Muscle of back (tissue), 11 donors: ENCODE data around the gene ETV1. TPM values are rescaled to one million over a fixed set of nuclear protein-coding genes. Genes with fewer than 3 reads are reported as not detected.
A peak's percentile ranks its signal among the peaks of the same experiment; 100 is the strongest.

Experiments
- DNase-seq, 3 donors: peaks; one replicate each; pipeline versions ENCODE4 v3.0.0 to v3.0.0-alpha.2; 2013
- polyA plus RNA-seq, 10 donors: library from polyadenylated mRNA; unstranded; fragments of 120-200 nt; gene quantifications; one replicate each; pipeline ENCODE4 v1.2.1, GENCODE V29; 2013; ENCODE audit not compliant: insufficient read length in 10 of 10

ETV1 gene
- polyA plus RNA-seq, 10 donors: 9.6 to 21.9 (median 15.3) TPM

- DNase-seq: peak in 2 of 3 donors; percentile 24 to 64
Measured at GRCh38 chr7:13988065-13988464, 1.4 kb downstream of the ETV1 start.

GRCh38 chr7:13987395-13987794 lies 2.1 kb downstream of the ETV1 start:
- DNase-seq: no peak

GRCh38 chr7:13986208-13986607 lies 3.3 kb downstream of the ETV1 start:
- peak in 1 of 3 donors; percentile 15 for DNase-seq

GRCh38 chr7:13984831-13985685 lies 4.4 kb downstream of the ETV1 start:
- DNase-seq: peak in 1 of 3 donors; percentile 13

- peak in 1 of 3 donors; percentile 7 for DNase-seq
Measured at GRCh38 chr7:13984061-13984460, 5.4 kb downstream of the ETV1 start.

- DNase-seq: peak in 1 of 3 donors; percentile 7
Measured at GRCh38 chr7:13982940-13983677, 6.4 kb downstream of the ETV1 start.

GRCh38 chr7:13981070-13981469 lies 8.4 kb downstream of the ETV1 start:
- peak; percentile 88 to 94 (median 92) for DNase-seq

- DNase-seq: no peak
Measured at GRCh38 chr7:13980474-13980873, 9.0 kb downstream of the ETV1 start.

GRCh38 chr7:13979671-13980435 lies 9.6 kb downstream of the ETV1 start:
- peak; percentile 42 to 85 (median 66) for DNase-seq

GRCh38 chr7:13976594-13976993 lies 12.9 kb downstream of the ETV1 start:
- no peak for DNase-seq

GRCh38 chr7:13965077-13965476 lies 24.4 kb downstream of the ETV1 start:
- DNase-seq: no peak

GRCh38 chr7:13963925-13964324 lies 25.5 kb downstream of the ETV1 start:
- DNase-seq: no peak

GRCh38 chr7:13955494-13955893 lies 34.0 kb downstream of the ETV1 start:
- peak in 1 of 3 donors; percentile 16 for DNase-seq

- DNase-seq: no peak
Measured at GRCh38 chr7:13953368-13953767, 36.1 kb downstream of the ETV1 start.

- no peak for DNase-seq
Measured at GRCh38 chr7:13952921-13953320, 36.5 kb downstream of the ETV1 start.

GRCh38 chr7:13949939-13950338 lies 39.5 kb downstream of the ETV1 start:
- DNase-seq: no peak

- no peak for DNase-seq
Measured at GRCh38 chr7:13949445-13949844, 40.0 kb downstream of the ETV1 start.

- DNase-seq: no peak
Measured at GRCh38 chr7:13948019-13948801, 41.3 kb downstream of the ETV1 start.

GRCh38 chr7:13947535-13947934 lies 41.9 kb downstream of the ETV1 start:
- DNase-seq: no peak

- DNase-seq: peak in 1 of 3 donors; percentile 9
Measured at GRCh38 chr7:13946181-13946580, 43.3 kb downstream of the ETV1 start.

- DNase-seq: no peak
Measured at GRCh38 chr7:13945670-13946069, 43.8 kb downstream of the ETV1 start.
